T-helper 17 cell (primary cell): Measurements from ENCODE around the gene EPC2. TPM values are rescaled to one million over a fixed set of nuclear protein-coding genes. Genes with fewer than 3 reads are reported as not detected.

Experiments
- ATAC-seq: fragments of 150-1000 bp; cut with Tn5 transposase; 2 replicates; pipeline ENCODE4 v1.10.0; 2021; ENCODE audit warnings: mild to moderate bottlenecking, moderate library complexity
- DNase-seq, 3 donors: peaks; one replicate each; pipeline versions ENCODE4 v3.0.0 to v3.0.0-alpha.2; 2020 to 2021
- H3K9me3 ChIP-seq: one replicate; pipeline ENCODE4 v1.7.0; 2013; ENCODE audit warnings: low read length, mild to moderate bottlenecking; ENCODE audit not compliant: control insufficient read depth, poor library complexity, severe bottlenecking
- H3K27ac Mint-ChIP-seq: one replicate; pipeline ENCODE4 v1.8.0; 2022; ENCODE audit warnings: mild to moderate bottlenecking, moderate library complexity, mixed read lengths
- H3K27me3 Mint-ChIP-seq: one replicate; pipeline ENCODE4 v1.8.0; 2022; ENCODE audit warnings: mixed read lengths
- H3K36me3 Mint-ChIP-seq: one replicate; pipeline ENCODE4 v1.8.0; 2022; ENCODE audit warnings: low read depth, mixed read lengths
- H3K4me1 Mint-ChIP-seq: one replicate; pipeline ENCODE4 v1.8.0; 2022; ENCODE audit warnings: mild to moderate bottlenecking, mixed read lengths
- H3K4me3 Mint-ChIP-seq: one replicate; pipeline ENCODE4 v1.8.0; 2022; ENCODE audit warnings: mild to moderate bottlenecking, moderate library complexity, mixed read lengths
- total RNA-seq, 4 donors: library from RNA in 2 of 4; stranded (reverse) in 2 of 4; gene quantifications; one replicate each; pipeline ENCODE4 v1.2.3 and lab custom pipeline; 2022 to 2026

The EPC2 gene
- total RNA-seq (10 to 100 TPM; 76.5 to 89.0 TPM), total RNA-seq (lab: John Stamatoyannopoulos, UW) (105 to 132 reads per million in 2 donors)

GRCh38 chr2:148643998-148644882 is at the start of gene EPC2:
EPC2 (plus strand) TSS chr2:148644751; CDS start chr2:148645018, 267 bp downstream.
- Mint-ChIP-seq H3K27ac (peak within 1 kb of the TSS; percentile 95), H3K4me1 (peaks cover 27% of the 10 kb centered on the region), H3K36me3 (peaks cover 4% of the 10 kb centered on the region), H3K27me3 (no peaks in the 10 kb centered on the region), H3K4me3 (peak within 1 kb of the TSS; percentile 99)
- DNase-seq, result peak; percentile 83 to 87 (median 86)
- no peaks in the 10 kb centered on the region for H3K9me3 ChIP-seq
- ATAC-seq, result peak; percentile 63

- Mint-ChIP-seq H3K4me1 (peaks cover 3% of the 10 kb centered on the region), H3K27me3 (no peaks in the 10 kb centered on the region), H3K4me3 (no peak overlapping the region), H3K36me3 (no peaks in the 10 kb centered on the region), H3K27ac (no peak overlapping the region)
- no peaks in the 10 kb centered on the region for H3K9me3 ChIP-seq
- no peak for ATAC-seq
- no peak for DNase-seq
Measured at GRCh38 chr2:148596018-148596417, 48.5 kb upstream of the EPC2 start.

DNA sequence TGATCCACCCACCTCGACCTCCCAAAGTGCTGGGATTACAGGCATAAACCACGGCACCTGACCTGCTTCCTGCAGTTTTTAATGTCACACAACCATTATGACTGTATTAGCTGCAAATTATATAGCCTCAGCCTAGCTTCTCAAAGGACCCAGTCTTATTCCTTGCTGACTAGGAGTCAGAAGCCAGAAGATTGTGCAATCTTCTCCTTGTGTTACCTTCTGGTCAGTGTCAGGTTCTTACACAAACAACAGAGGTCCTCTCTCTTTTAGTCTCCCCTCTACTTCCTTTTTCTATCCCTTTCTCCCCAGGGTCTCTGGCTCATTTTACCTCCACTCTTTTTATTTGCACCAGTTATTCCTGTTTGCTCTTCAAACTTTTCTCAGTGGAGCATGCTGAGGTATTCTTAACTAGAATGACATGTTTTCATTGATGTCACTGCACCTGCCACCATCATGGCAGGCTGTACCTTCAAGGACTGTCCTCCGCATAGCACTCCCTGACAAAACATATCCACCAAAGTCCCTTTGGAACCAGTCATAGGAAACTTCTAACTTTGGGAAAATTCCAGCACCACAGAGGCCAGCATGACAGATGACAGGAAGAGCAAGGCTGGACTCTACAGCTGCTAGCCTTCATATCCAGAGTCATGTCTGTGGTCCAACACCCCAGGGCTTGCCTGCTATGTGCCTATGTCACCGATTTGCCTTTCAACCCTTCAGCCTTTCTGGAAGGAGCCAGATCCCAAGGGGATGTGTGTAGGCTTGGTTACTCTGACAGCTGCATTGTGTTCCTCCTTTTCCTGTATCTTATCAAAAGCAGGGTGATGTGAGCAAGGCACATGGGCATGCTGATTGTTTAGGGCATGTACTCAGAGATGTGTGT is 45.2 kb upstream of the EPC2 start:
- no peak for ATAC-seq
- H3K27ac Mint-ChIP-seq, result no peak overlapping the region
- no peak for DNase-seq
- peaks cover 3% of the 10 kb centered on the region for H3K4me1 Mint-ChIP-seq
- no peaks in the 10 kb centered on the region for H3K27me3 Mint-ChIP-seq
- H3K36me3 Mint-ChIP-seq, result no peaks in the 10 kb centered on the region
- no peak overlapping the region for H3K4me3 Mint-ChIP-seq
- H3K9me3 ChIP-seq, result peaks cover 9% of the 10 kb centered on the region

DNA sequence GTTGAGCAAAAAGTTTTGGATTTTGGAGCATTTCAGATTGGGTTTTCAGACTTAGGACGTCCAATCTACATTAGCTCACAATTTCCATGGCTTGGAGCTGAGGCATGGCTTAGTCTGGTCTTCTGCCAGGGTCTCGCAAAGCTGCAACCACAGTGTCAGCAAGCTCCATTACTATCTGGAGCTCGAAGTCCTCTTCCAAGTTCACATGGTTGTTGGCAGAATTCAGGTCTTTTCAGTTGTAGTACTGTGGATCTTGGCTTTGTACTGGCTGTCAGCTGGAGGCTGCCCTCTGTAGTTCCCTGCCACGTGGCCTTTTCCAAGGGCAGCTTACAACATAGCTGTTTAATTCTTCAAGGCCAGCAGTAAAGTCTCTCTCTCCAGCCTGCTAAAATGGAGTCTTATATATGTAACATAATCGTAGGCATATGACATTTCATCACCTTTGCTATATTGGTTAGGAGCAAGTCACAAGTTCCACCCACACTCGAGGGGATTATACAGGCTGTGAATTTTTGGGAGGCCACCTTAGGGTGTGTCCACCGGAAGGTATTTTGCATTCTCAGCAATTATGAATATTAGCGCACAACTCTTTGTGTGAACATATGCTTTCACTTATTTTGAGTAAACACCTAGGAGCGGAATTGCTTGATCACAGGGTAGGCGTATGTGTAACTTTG is 41.5 kb upstream of the EPC2 start:
- H3K27me3 Mint-ChIP-seq, result no peaks in the 10 kb centered on the region
- DNase-seq, result no peak
- H3K27ac Mint-ChIP-seq, result no peak overlapping the region
- H3K4me3 Mint-ChIP-seq, result no peak overlapping the region
- no peak for ATAC-seq
- no peaks in the 10 kb centered on the region for H3K36me3 Mint-ChIP-seq
- peaks cover 3% of the 10 kb centered on the region for H3K4me1 Mint-ChIP-seq
- H3K9me3 ChIP-seq, result peaks cover 9% of the 10 kb centered on the region

DNA sequence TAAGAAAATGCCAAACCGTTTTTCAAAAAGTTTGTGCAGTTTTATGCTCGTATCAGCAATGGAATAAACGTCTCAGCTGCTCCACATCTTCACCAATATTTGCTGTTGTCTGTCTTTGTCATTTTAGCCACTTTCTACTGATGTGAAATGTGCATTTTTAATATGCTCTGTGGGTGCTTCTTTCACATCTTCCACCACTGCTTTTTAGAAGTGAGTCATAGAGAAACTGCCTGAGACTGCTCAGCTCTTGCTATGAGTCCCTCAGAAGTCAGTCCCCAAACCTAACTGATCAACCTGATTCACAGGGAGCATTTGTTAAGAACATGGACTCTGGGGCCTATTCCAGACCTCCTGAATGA is 41.0 kb upstream of the EPC2 start:
- H3K4me1 Mint-ChIP-seq, result peaks cover 3% of the 10 kb centered on the region
- H3K36me3 Mint-ChIP-seq, result no peaks in the 10 kb centered on the region
- peaks cover 9% of the 10 kb centered on the region for H3K9me3 ChIP-seq
- H3K27me3 Mint-ChIP-seq, result no peaks in the 10 kb centered on the region
- DNase-seq, result no peak
- no peak overlapping the region for H3K27ac Mint-ChIP-seq
- ATAC-seq, result no peak
- no peak overlapping the region for H3K4me3 Mint-ChIP-seq

- H3K36me3 Mint-ChIP-seq, result no peaks in the 10 kb centered on the region
- no peak overlapping the region for H3K4me3 Mint-ChIP-seq
- no peaks in the 10 kb centered on the region for H3K4me1 Mint-ChIP-seq
- H3K9me3 ChIP-seq, result peaks cover 9% of the 10 kb centered on the region
- no peaks in the 10 kb centered on the region for H3K27me3 Mint-ChIP-seq
- H3K27ac Mint-ChIP-seq, result no peak overlapping the region
- DNase-seq (no peak), ATAC-seq (no peak)
Measured at GRCh38 chr2:148604927-148605326, 39.6 kb upstream of the EPC2 start.

GRCh38 chr2:148607566-148607965 is 37.0 kb upstream of the EPC2 start:
- ATAC-seq, result no peak
- no peaks in the 10 kb centered on the region for H3K27me3 Mint-ChIP-seq

GRCh38 chr2:148613231-148614013 is 31.1 kb upstream of the EPC2 start:
- no peak for ATAC-seq
- H3K4me3 Mint-ChIP-seq, result no peak overlapping the region
- no peaks in the 10 kb centered on the region for H3K27me3 Mint-ChIP-seq
- H3K36me3 Mint-ChIP-seq, result no peaks in the 10 kb centered on the region
- H3K9me3 ChIP-seq, result no peaks in the 10 kb centered on the region
- no peak for DNase-seq
- H3K27ac Mint-ChIP-seq, result no peak overlapping the region
- peaks cover 8% of the 10 kb centered on the region for H3K4me1 Mint-ChIP-seq

More at GRCh38 chr2:148607566-148607965, 37.0 kb upstream of the EPC2 start:
- no peaks in the 10 kb centered on the region for H3K36me3 Mint-ChIP-seq
- no peaks in the 10 kb centered on the region for H3K4me1 Mint-ChIP-seq
- no peak overlapping the region for H3K27ac Mint-ChIP-seq
- no peak overlapping the region for H3K4me3 Mint-ChIP-seq
- DNase-seq, result no peak
- peaks cover 9% of the 10 kb centered on the region for H3K9me3 ChIP-seq

- H3K27me3 Mint-ChIP-seq, result no peaks in the 10 kb centered on the region
- no peaks in the 10 kb centered on the region for H3K36me3 Mint-ChIP-seq
- no peak for DNase-seq
- H3K4me1 Mint-ChIP-seq, result peaks cover 8% of the 10 kb centered on the region
- ATAC-seq, result no peak
- H3K9me3 ChIP-seq, result no peaks in the 10 kb centered on the region
- H3K27ac Mint-ChIP-seq, result peak overlapping the region; percentile 39
- no peak overlapping the region for H3K4me3 Mint-ChIP-seq
Measured at GRCh38 chr2:148614014-148614321, 30.6 kb upstream of the EPC2 start.

DNA sequence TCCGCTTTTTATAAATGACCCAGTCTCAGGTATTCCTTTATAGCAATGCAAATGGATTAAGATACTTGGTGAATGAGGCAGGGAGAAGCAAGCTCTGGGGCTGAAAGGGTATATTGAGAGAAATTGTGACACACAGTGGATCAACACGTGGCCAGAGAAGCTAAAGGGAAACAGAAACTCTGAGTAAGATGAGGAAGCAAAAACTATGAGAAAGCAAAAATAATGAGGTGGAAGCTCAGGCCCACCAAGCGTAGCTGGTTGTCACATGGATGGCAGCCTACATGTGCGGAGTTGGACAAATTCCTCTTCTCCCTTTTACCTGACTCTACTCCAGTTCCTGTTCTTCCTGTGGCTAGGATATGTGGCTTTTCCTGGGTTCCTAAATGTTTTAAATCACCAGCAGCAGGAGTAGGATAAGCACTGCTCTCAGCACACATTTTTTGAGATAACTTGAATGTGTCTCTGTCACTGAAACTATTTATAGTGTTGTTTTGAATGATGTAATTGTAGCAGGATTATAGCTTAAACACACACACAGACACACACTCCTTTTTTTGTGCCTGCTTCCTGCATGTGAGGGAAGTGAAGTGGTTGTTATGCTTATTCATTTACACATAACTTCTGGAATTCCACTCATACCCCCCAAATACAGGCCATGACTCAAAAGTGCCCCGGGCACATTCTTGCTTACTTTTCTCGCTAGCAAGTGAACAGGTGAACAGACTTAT is 30.1 kb upstream of the EPC2 start:
- Mint-ChIP-seq H3K4me1 (peaks cover 8% of the 10 kb centered on the region), H3K27ac (peak overlapping the region; percentile 39), H3K27me3 (no peaks in the 10 kb centered on the region), H3K36me3 (no peaks in the 10 kb centered on the region), H3K4me3 (no peak overlapping the region)
- H3K9me3 ChIP-seq, result no peaks in the 10 kb centered on the region
- ATAC-seq (peak; percentile 50), DNase-seq (no peak)

DNA sequence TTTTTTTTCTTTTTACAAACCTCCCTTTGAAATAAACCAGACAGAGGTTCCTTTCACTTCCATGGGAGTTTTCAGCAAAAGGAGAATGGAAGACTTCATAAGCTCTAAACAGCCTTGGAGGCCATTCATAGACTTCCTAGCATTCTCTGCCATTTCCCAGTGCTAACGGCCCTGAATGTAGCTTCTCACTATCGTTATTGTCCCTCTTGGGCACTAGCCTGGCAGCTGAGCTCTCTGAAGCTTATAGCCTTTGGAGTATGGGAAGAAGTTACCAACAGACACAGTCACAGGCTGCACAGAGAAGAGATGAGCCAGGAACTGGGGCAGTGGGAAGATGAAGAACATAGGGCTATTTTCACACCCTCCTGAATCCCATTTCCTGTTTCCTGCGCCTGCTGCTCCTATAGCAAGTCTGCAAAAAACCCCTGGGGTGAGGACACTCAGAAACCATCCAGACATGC is 29.1 kb upstream of the EPC2 start:
- no peak overlapping the region for H3K27ac Mint-ChIP-seq

GRCh38 chr2:148616662-148617061 is 27.9 kb upstream of the EPC2 start:
- Mint-ChIP-seq H3K27me3 (no peaks in the 10 kb centered on the region), H3K27ac (no peak overlapping the region), H3K4me3 (no peak overlapping the region), H3K36me3 (no peaks in the 10 kb centered on the region), H3K4me1 (peaks cover 8% of the 10 kb centered on the region)
- DNase-seq (no peak), ATAC-seq (no peak)
- H3K9me3 ChIP-seq, result no peaks in the 10 kb centered on the region

More for the DNA sequence above, 29.1 kb upstream of the EPC2 start:
- Mint-ChIP-seq H3K27me3 (no peaks in the 10 kb centered on the region), H3K36me3 (no peaks in the 10 kb centered on the region), H3K4me1 (peaks cover 8% of the 10 kb centered on the region), H3K4me3 (no peak overlapping the region)
- DNase-seq, result no peak
- H3K9me3 ChIP-seq, result no peaks in the 10 kb centered on the region
- ATAC-seq, result no peak
